CD14-positive monocyte (primary cell): ENCODE data around the gene AGAP1. TPM values are rescaled to one million over a fixed set of nuclear protein-coding genes. Genes with fewer than 3 reads are reported as not detected.

Source experiments
- DNase-seq, 3 donors: peaks; one replicate each; pipeline ENCODE4 v3.0.0-alpha.2; 2011 to 2022
- H2AFZ ChIP-seq: 2 replicates; pipeline ENCODE4 v1.6.0; 2012; ENCODE audit warnings: mild to moderate bottlenecking, low read depth, low read length, inconsistent platforms; ENCODE audit not compliant: insufficient read depth, poor library complexity, severe bottlenecking
- H3K27ac ChIP-seq, 2 donors: 1 replicate in 1 of 2; 2 replicates in 1 of 2; pipeline ENCODE4 v1.5.1; 2012 to 2013; ENCODE audit warnings: low read length in 2 of 2, control low read depth in 1 of 2, inconsistent platforms in 1 of 2, low read depth in 1 of 2, mild to moderate bottlenecking in 1 of 2
- H3K27me3 ChIP-seq, 2 donors: one replicate each; pipeline versions ENCODE4 v1.6.0 to v1.6.1; 2011 to 2013; ENCODE audit warnings: low read length in 2 of 2; ENCODE audit not compliant: control insufficient read depth in 2 of 2, insufficient read depth in 2 of 2
- H3K36me3 ChIP-seq, 2 donors: replicated peaks in 1 of 2; 1 replicate in 1 of 2; 2 replicates in 1 of 2; pipeline versions ENCODE4 v1.5.1 to v1.6.1; 2012 to 2013; ENCODE audit warnings: low read length in 2 of 2, control low read depth in 1 of 2, inconsistent platforms in 1 of 2, mild to moderate bottlenecking in 1 of 2; ENCODE audit not compliant: insufficient read depth in 2 of 2, control insufficient read depth in 1 of 2
- H3K4me1 ChIP-seq, 2 donors: 1 replicate in 1 of 2; 2 replicates in 1 of 2; pipeline versions ENCODE4 v1.5.1 to v1.6.1; 2012 to 2013; ENCODE audit warnings: low read length in 2 of 2, control low read depth in 1 of 2, inconsistent platforms in 1 of 2, mild to moderate bottlenecking in 1 of 2, moderate library complexity in 1 of 2; ENCODE audit not compliant: insufficient read depth in 2 of 2, control insufficient read depth in 1 of 2
- H3K4me2 ChIP-seq: replicated peaks from 2 replicates; pipeline ENCODE3; 2012; ENCODE audit warnings: low read length, moderate library complexity, mild to moderate bottlenecking; ENCODE audit not compliant: poor library complexity, severe bottlenecking; ENCODE audit errors: extremely low read depth
- H3K4me3 ChIP-seq, 3 experiments: fragments of 200-600 bp in 1 of 3; sonication (generic) in 1 of 3; replicated peaks in 1 of 3; 1 replicate in 2 of 3; 2 replicates in 1 of 3; pipeline ENCODE4 v1.5.1; 2011 to 2013; ENCODE audit warnings: low read length in 3 of 3, mild to moderate bottlenecking in 3 of 3, control low read depth in 2 of 3, low read depth in 2 of 3, inconsistent platforms in 1 of 3, moderate library complexity in 1 of 3
- H3K79me2 ChIP-seq: 2 replicates; pipeline ENCODE4 v1.6.0; 2012; ENCODE audit warnings: mild to moderate bottlenecking, control low read depth, inconsistent platforms, low read length, moderate library complexity; ENCODE audit not compliant: insufficient read depth
- H3K9ac ChIP-seq: 2 replicates; pipeline ENCODE4 v1.6.0; 2017; ENCODE audit warnings: low read length, mild to moderate bottlenecking; ENCODE audit not compliant: insufficient read depth, poor library complexity, severe bottlenecking
- H3K9me3 ChIP-seq, 2 donors: replicated peaks in 1 of 2; 1 replicate in 1 of 2; 2 replicates in 1 of 2; pipeline versions ENCODE4 v1.5.1 to v1.6.1; 2012 to 2013; ENCODE audit warnings: low read length in 2 of 2, control low read depth in 1 of 2; ENCODE audit not compliant: control insufficient read depth in 1 of 2, insufficient read depth in 1 of 2
- H4K20me1 ChIP-seq: 2 replicates; pipeline ENCODE4 v1.6.0; 2012; ENCODE audit warnings: mild to moderate bottlenecking, low read length, control low read depth, moderate library complexity; ENCODE audit not compliant: insufficient read depth
- H3K27ac Mint-ChIP-seq, 7 donors: one replicate each; pipeline ENCODE4 v1.8.0; 2020; ENCODE audit warnings: mild to moderate bottlenecking in 7 of 7, mixed read lengths in 7 of 7, moderate library complexity in 6 of 7, inconsistent platforms in 2 of 7
- H3K27me3 Mint-ChIP-seq, 3 donors: one replicate each; pipeline ENCODE4 v1.8.0; 2021 to 2022; ENCODE audit warnings: low read depth in 3 of 3, mild to moderate bottlenecking in 3 of 3, mixed read lengths in 3 of 3, moderate library complexity in 3 of 3, inconsistent platforms in 1 of 3
- H3K36me3 Mint-ChIP-seq, 2 donors: one replicate each; pipeline ENCODE4 v1.8.0; 2020; ENCODE audit warnings: mixed read lengths in 2 of 2, inconsistent platforms in 1 of 2, mild to moderate bottlenecking in 1 of 2
- H3K4me1 Mint-ChIP-seq: one replicate; pipeline ENCODE4 v1.8.0; 2020; ENCODE audit warnings: mild to moderate bottlenecking, mixed read lengths
- H3K4me3 Mint-ChIP-seq, 2 donors: one replicate each; pipeline ENCODE4 v1.8.0; 2020; ENCODE audit warnings: mild to moderate bottlenecking in 2 of 2, mixed read lengths in 2 of 2, moderate library complexity in 1 of 2
- H3K9me3 Mint-ChIP-seq, 7 donors: one replicate each; pipeline ENCODE4 v1.8.0; 2020 to 2022; ENCODE audit warnings: mixed read lengths in 7 of 7, mild to moderate bottlenecking in 6 of 7, moderate library complexity in 6 of 7, inconsistent platforms in 2 of 7
- CTCF ChIP-seq: fragments of 200-600 bp; IDR thresholded peaks from one replicate; pipeline ENCODE4 v1.8.0; 2022; ENCODE audit warnings: antibody characterized with exemption, mild to moderate bottlenecking
- WGBS: methylation state at CpG from one replicate; pipeline ENCODE4 v1.1.5; 2013; ENCODE audit warnings: missing lambda C conversion rate; ENCODE audit not compliant: insufficient coverage; 5-methylcytosine and 5-hydroxymethylcytosine counted together
- intact Hi-C, 2 donors: fragments of 100-400 bp; cut with micrococcal nuclease; formaldehyde crosslinking; loops; one replicate each; pipeline versions ENCODE4 v1.15.0 to v1.15.1; 2023
- polyA plus RNA-seq, 3 donors: library from polyadenylated mRNA; depleted of rRNA in 1 of 3; unstranded in 2 of 3; stranded (reverse) in 1 of 3; fragments of 300-500 nt in 2 of 3; fragments of >200 nt in 1 of 3; fragmentation: Illumina TruSeq in 2 of 3; gene quantifications; 1 replicate in 2 of 3; 2 replicates in 1 of 3; pipeline ENCODE4 v1.2.3, GENCODE V29; 2012 to 2021

Gene AGAP1
- polyA plus RNA-seq, 3 donors = 0.12 TPM; not detected in 2

GRCh38 chr2:235757212-235757611 is 263.4 kb downstream of the AGAP1 start:
- 76% methylated on average over 6 of the region's 6 CpGs for WGBS
- TF ChIP-seq CTCF = no peak
- Histone ChIP-seq H3K4me3 (no peak overlapping the region), H4K20me1 (no peaks in the 10 kb centered on the region), H3K9ac (no peak overlapping the region), H3K36me3 (no peaks in the 10 kb centered on the region), H3K27ac (no peak overlapping the region), H3K27me3 (no peaks in the 10 kb centered on the region), H3K4me1 (no peaks in the 10 kb centered on the region), H3K79me2 (no peaks in the 10 kb centered on the region), H2AFZ (no peak overlapping the region), H3K4me2 (no peak overlapping the region), H3K9me3 (no peaks in the 10 kb centered on the region)
- H3K4me1 Mint-ChIP-seq = no peaks in the 10 kb centered on the region
- no peak overlapping the region for H3K4me3 Mint-ChIP-seq
- no peak for DNase-seq
- H3K27me3 Mint-ChIP-seq = peaks cover 0 to 2% (median 1%) of the 10 kb centered on the region in 3 donors
- no peak overlapping the region for H3K27ac Mint-ChIP-seq
- H3K9me3 Mint-ChIP-seq = no peaks in the 10 kb centered on the region
- intact Hi-C loops = no loop called here
- no peaks in the 10 kb centered on the region for H3K36me3 Mint-ChIP-seq

- Histone ChIP-seq H3K27ac (no peak overlapping the region), H3K27me3 (no peaks in the 10 kb centered on the region), H3K9me3 (no peaks in the 10 kb centered on the region), H3K4me2 (no peak overlapping the region), H3K79me2 (no peaks in the 10 kb centered on the region), H3K36me3 (no peaks in the 10 kb centered on the region), H2AFZ (no peak overlapping the region), H4K20me1 (no peaks in the 10 kb centered on the region), H3K4me3 (no peak overlapping the region), H3K9ac (no peak overlapping the region), H3K4me1 (no peaks in the 10 kb centered on the region)
- WGBS = 96% methylated on average over 4 of the region's 6 CpGs
- TF ChIP-seq CTCF = no peak
- Mint-ChIP-seq H3K4me1 (no peaks in the 10 kb centered on the region), H3K4me3 (no peak overlapping the region), H3K36me3 (no peaks in the 10 kb centered on the region), H3K27ac (no peak overlapping the region), H3K27me3 (peaks cover 0 to 2% (median 1%) of the 10 kb centered on the region in 3 donors), H3K9me3 (no peaks in the 10 kb centered on the region)
- no peak for DNase-seq
- intact Hi-C loops = no loop called here
These were observed 263.8 kb downstream of the AGAP1 start for GRCh38 chr2:235757640-235758039.
